GM10266 (cell line): ENCODE data around the gene DPH3.

Experiments
- DNase-seq: peaks from one replicate; pipeline ENCODE4 v3.0.0; 2012; ENCODE audit errors: extremely low spot score
- TF ChIP-seq, protein P1 (sequence below): IDR thresholded peaks from 2 replicates; pipeline ENCODE4 v1.5.1; 2012; ENCODE audit warnings: mild to moderate bottlenecking, low read depth; ENCODE audit not compliant: control insufficient read depth, insufficient read depth; ENCODE audit errors: missing control alignments

Gene DPH3

GRCh38 chr3:16221990-16222389, 42.8 kb downstream of the DPH3 start:
- no peak for DNase-seq
- TF ChIP-seq, protein P1, sequence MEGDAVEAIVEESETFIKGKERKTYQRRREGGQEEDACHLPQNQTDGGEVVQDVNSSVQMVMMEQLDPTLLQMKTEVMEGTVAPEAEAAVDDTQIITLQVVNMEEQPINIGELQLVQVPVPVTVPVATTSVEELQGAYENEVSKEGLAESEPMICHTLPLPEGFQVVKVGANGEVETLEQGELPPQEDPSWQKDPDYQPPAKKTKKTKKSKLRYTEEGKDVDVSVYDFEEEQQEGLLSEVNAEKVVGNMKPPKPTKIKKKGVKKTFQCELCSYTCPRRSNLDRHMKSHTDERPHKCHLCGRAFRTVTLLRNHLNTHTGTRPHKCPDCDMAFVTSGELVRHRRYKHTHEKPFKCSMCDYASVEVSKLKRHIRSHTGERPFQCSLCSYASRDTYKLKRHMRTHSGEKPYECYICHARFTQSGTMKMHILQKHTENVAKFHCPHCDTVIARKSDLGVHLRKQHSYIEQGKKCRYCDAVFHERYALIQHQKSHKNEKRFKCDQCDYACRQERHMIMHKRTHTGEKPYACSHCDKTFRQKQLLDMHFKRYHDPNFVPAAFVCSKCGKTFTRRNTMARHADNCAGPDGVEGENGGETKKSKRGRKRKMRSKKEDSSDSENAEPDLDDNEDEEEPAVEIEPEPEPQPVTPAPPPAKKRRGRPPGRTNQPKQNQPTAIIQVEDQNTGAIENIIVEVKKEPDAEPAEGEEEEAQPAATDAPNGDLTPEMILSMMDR = no peak

DNA sequence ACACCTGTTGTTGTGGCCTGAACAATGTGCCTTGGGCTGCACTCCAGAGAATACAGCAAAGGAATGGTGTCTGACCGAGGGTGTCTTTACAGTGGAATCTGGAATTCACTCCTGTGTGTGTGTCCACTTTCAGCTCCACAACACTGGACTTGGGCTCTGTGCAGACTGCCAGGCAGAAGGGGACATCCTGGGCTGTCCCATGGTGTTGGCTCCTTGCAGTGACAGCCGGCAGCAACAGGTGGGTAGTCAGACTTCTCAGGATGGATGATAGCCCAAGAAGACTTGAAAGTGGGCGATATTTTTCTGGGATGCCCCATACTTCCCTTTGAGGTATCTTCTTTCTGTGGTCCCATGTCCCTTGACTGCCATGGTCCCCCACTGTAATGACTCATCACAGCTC, 45.0 kb downstream of the DPH3 start:
- no peak for DNase-seq
- TF ChIP-seq, protein P1 = no peak

DNA sequence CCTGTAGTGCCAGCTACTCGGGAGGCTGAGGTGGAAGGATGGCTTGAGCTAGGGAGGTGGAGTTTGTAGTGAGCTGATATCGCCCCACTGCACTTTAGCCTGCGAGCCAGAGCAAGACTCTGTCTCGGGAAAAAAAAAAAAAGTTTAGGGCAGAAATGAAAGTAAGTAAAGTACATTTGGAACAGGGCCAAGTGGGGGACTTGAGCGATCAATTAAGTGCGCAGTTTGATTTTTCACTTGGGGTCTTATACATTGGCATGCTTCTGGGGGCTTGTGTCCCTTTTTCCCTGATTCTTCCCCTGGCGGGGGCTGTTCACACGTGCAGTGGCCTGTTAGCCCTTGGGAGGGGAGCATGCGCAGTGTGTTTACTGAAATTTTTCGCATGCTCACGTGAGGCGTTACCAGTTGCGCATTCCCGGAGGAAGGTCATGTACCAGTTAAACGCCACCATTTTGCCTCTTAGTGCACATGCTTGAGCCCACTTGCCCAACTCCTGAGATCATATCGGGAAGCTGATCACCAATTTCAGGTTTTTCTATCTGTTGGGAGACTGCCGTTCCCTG, 48.3 kb downstream of the DPH3 start:
- TF ChIP-seq, protein P1 = no peak
- no peak for DNase-seq

- no peak for DNase-seq
- TF ChIP-seq, protein P1 = no peak
These were observed 50.4 kb downstream of the DPH3 start for GRCh38 chr3:16214366-16214765.

DNA sequence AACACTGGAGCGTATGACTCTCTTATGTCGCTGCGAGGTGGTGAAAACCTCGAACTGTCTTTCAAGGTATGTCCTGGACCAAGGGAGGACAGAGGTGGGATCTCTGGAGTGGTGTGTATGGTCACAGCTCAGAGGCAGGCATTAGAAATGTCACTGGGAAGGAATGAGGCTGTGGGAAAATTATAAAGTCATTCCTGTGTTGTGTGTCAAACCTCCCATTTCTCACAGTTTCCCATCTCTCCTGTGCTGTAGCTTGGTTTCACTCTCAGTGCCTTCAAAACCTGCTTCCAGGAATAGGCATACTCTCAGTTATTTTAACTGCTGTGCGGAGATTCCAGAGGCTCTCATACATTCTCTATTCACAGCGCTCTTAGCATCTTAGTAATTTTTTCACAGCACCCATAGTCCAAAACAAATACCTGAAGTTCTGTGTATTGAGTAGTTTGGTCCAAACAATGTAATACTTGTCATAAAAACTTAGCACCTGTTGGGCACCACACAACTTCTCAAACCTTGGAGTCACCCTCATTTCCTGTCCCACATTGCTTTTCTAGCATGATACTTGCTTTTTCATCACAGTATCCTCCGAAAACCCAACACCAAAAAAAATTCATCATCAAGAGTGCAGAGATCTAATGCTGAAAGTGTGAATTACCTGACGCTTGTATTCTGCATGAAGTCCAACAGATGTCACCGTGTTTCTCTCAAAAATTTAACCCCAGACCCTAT, 53.4 kb downstream of the DPH3 start:
- TF ChIP-seq, protein P1 = no peak
- no peak for DNase-seq
